ENCODE results near the gene ANKRD66.
"Not testable (repeated sequence)": the region's sequence is repeated elsewhere in the genome, so short reads cannot be mapped to it uniquely, and the experiment has no call there.

The ANKRD66 gene

DNA sequence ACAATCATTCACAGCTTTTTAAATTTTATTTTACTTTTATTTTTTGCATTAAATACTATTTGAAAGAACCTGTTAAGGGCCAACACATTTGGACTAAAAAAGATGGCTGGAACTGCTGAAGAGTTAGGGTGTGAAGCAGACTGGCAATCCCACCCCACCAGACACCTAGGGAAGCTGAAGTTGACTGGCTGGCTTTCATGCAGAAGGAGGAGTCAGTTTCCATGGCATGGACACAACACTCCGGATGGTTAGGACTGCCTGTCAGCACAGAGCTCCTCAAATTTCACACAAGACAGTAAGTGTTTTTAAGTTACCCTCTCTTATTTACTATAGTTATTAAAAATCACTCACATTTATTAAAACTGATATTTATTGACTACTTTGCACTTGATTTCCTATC, at the start of gene ANKRD66:
Gene ANKRD66 (plus strand): TSS at position 238 of the 400 bp plus-strand sequence. CDS start 5,016 bp downstream, outside the sequence.
- DNase-seq, result no peak

DNA sequence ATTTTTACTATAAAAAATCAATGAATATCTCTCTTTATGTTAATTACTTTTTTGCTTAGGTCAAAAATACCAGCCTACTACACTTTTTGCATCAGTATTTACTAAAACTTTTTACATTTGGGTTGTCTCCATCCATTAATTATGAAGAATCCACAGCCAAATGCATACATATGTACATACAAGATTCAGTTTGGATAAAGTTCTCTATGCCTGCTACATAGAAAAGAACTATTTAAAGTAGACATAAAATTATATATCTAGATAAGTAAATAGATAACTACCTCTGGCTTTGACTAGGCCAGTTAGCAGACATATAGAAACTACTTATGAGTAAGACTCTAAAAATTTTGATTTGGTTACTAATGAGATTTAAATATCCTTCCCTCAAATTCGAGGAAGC, 46.8 kb upstream of the ANKRD66 start:
- no peak for DNase-seq

DNA sequence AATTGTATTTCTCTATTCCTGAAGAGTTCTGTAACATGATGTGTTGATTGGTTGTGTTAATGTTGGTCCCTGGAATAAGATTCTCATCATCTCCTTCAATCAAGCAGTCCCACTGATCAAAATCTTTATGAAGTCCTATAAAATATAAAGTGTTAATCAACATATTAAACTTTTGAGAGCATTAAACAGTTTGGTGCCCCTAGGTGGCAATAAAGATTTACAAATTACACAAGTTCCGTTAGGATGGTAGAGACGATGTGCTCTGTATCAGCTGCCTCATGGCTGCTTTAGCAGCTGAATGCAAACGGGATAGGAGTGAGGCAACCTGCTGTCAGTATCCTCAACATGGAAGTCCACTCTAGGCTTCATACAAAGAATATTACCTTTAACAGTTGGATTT, 42.2 kb upstream of the ANKRD66 start:
- DNase-seq, result peak in 1 of 2 experiments; percentile 5

DNA sequence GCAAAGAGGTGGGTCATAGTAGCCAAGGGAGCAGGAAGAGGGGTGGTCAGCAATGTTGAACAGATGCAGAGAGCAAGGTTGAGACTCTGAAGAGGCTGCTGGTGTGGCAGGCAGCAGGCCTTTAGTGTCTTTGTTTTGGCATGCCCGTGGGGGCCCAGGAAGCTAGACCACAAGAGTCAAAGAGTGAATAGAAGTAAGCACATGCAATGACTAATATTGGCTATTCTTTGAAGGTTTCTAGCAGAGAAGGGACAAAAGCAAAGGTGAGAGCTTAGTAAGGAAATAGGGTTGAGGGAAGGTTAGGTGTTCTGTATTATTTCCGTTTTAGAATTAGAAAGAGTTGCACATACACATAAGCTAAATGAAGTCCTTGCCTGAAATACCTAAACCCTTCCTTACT, 40.3 kb upstream of the ANKRD66 start:
- DNase-seq, result no peak

DNA sequence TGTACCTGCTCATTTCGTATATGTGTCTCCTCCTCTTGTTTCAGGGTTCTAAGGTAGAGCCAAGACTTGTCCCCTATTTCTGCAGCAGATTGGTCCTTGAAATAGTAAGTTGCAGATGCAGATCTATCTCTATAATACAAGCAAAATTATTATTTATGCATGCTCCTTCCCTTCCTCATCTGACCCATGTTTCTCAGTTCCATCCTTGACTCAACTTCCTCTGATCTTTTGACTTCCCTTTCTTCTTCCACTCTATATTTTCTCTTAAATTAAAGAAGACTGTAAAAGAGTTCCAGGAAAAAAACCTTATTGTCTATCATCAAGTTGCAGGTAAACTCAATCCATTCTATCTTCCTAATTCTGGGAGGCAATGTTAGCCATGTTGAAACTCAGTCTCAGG, 35.2 kb upstream of the ANKRD66 start:
- no peak for DNase-seq

DNA sequence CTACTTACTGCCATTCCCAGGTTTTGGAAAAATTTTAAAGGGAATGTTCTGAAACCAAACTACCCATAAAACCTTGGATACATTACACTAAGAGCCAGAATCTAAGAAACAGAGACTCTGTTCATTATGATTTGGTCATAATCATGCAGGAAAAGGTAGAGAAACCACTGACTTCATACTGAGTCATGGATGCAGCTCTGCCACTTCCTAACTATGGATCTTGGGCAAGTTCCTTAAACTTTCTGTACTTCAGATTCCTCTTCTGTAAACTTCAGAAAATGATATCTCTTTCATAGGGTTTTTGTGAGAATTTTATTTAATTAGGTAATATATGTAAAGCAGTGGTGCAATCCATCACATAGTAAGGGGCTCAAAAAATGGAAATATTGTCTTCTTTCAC, 31.6 kb upstream of the ANKRD66 start:
- no peak for DNase-seq

DNA sequence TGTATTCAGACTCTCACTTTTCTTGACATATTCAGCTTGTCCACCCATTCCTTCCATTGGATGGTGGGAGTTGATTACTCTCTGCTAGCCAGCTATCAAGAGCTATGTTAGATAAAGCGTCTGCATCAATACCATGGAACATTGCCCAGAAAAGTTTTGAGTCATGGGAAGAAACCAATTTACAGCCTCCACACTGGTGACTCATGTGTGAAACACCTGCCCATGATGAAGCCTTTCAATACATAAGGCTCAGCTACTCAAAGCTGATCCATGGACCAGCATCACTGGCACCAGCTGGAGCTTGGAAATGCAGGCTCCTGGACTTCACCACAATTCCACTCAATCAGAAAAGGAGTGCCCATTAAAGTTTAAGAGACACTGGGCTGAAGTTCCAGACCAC, 27.6 kb upstream of the ANKRD66 start:
- DNase-seq, result no peak

DNA sequence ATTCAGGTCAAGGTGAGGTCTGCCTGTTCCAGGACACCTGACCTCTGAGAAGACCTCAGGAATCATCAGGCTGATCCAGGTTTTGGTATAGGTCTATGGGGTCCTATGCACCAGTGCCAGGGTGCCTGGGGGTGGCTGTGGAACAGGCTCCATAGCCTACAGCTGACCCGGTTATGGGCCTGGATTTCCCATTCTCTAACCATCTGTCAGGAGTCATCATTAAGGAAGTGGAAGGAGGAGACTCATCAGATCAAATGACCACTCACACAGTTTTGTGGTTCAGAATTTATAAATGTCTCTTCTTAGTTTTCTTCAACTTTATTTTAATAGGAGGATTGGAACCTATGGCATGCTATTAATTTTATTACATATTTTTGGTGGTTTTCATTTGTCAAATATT, 26.3 kb upstream of the ANKRD66 start:
- DNase-seq, result no peak

DNA sequence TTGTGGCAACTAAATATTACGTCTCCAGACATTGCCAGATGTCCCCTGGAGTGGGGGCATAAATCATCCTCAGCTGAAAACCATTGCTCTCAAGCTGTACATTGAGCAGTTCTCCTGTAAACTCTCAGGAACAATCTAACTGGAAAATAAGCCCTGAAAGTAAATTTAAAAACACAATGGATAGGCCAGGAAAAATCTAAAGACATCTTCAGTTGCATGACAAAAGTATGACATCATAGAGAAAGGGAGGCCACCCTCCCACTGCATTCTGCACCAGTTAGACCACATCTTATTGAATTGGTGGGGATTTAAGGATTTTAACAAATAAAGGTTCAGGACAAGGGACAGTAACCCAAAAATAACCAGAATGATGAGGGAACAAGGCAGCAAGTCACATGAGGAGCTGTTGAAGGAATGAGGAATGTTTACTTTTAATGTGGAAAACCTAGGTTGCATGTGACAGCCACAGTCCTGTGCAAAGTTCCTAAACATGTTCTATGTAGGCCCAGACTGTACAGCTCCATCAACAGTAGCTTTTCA, 16.9 kb upstream of the ANKRD66 start:
- DNase-seq, result no peak

DNA sequence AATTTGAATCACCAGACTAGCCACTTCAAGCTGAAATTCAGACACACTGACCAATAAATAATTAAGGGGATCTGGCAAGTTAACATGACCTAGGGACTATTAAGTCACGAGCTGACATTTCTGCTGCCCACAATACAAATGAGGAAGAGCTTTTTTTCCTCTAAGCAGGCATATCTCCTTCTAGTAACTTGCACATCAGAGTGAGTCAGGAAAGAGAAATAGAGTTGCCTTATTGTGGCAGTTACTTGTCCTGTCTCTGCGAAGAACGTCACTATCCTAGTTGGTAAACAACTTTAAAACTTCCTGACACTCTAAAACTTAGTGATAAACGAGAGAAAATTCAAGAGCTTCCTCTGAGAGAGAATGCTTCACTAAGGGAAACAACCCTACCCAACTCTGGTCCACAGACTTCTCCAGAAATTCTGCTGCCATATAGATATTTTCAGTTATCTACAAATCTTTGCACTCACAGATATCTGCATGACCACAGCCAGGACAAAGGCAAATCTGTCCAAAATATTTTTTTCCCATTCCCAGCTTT, 15.7 kb upstream of the ANKRD66 start:
- DNase-seq, result no peak

DNA sequence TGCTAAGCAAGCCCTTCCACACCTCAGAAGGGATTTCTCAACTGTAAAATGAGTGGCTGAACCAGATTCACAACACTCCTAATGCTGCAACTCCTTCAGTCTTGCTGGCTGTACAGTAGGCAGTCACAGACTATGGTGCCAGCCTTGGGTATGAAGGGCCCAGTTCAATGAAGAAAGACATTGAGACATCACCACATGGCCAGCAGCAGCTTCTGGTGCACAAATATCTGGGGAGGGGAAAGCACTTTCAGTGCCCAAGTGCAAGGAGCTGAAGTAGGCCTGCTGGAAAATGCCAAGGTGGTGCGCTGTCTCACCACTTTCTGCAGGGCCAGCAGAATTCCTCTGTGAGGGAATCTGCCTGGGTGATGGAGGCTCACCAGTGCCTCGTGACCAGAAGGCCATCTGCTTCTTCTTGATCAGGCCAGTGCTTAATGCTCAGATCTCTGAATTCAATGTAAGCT, 13.4 kb upstream of the ANKRD66 start:
- no peak for DNase-seq

DNA sequence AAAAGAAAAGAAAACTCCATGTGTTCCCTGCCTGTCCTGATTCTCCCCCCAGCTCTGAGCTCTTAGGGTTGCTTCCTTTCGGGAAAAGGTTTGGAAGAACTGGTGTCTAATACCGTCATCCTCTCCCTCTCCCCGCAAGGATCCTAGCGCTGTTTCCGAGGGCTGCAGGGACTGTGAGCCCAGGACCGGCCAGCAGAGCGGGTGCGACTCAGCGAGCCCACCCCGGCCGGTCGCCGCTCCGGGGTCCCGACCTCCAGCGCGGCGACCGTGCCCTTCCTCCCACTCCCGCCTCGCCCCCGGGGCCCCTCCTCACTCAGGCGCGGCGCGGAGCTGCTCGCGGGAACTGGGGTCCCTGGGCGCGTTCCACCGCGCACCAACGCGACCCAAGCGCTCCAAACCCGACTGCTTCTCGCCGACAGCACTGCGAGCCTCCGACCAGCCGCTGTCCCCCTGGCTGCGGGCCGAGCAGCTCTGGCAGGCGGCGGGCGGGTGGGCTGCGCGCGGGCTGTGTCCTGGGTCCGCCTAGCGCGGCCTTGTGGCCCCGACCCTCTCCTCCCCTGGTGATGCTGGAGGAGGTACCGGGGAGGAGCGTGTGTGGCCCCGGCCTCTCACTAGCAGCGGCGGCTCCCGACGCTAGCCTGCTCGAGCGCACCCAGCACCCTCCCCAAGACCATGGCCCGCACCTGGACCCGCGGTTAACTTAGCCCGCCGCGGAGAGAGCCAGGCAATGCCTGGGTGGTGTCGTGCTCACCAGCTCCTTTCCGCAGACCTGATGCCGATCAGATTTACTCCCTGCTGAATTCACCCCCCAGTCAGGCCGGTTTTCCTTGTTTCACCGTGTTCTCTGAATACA, 11.6 kb upstream of the ANKRD66 start, which contains the start of gene PLA2G7:
Gene PLA2G7 (minus strand): TSS at position 509 of the 853 bp plus-strand sequence. CDS start 12,484 bp downstream, outside the sequence.
- DNase-seq, result peak; percentile 20 to 55

DNA sequence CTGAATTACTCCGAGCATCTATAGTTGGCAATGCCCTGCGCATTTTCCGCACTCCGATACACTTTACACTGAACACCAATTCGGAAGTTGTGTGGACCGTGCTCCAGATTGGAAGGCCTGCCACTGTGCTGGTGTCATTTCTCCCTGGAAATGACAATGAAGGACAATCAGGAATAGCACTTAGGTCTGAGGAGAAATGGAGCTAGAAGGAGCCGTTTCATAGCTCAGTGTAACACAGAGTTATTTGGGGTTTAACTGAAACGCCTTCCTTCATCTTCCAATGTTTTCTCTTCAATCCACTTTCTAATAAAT, 11.1 kb upstream of the ANKRD66 start:
- DNase-seq, result no peak

DNA sequence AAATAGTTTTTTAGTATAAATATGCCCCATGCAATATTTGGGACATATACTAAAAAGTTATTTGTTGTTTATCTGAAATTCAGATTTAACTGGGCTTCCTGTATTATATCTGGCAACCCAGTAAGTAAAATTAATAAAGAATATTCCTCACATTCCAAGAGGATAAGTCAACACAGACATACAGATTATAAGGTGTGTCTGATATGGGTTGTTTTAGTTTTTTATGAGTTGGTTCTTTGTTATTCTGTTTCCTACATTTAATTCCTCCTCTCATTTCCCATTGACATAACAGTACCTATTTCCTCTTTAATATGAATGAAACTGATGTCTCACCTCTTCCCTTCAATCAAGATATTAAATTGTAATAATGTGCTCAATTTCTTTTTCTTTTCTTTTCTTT, 9.8 kb upstream of the ANKRD66 start:
- no peak for DNase-seq

DNA sequence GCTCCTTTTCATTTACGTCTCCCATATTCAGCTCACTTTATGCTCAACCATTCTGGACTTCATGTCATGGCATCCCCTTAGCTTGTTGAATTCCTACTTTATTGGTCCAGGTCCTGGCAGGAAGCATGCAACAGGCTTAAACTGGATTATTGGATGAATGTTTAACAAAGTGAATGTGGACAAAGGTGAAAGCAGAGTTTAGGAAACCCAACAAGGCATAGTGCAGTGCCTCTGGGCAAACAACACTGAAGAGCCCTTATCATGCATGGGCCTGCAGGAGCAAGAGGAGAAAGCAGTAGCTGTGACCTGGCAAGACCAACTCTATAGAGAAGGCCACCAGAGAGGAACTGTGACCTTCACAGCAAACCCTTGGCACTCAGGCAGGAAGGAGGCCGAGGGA, 5.3 kb upstream of the ANKRD66 start:
- no peak for DNase-seq

DNA sequence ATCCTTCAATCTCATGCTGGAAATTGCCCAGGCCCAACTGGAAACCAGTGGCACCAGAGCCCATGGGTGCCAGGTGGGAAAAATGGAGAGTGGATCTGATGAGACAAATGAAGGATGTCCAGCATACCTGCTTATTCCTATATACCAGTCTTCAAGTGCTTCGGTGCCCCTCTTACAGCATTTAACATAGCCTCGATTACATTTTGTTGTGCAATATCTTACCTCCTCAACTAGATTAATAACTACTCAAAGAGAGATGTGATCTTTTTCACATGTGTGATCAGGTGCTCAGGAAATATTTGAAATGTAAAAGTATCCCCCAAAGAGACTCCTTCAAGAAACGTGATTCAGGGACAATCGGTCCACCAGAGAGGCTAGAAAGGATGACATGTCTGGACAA, 4.8 kb upstream of the ANKRD66 start:
- DNase-seq, result no peak

DNA sequence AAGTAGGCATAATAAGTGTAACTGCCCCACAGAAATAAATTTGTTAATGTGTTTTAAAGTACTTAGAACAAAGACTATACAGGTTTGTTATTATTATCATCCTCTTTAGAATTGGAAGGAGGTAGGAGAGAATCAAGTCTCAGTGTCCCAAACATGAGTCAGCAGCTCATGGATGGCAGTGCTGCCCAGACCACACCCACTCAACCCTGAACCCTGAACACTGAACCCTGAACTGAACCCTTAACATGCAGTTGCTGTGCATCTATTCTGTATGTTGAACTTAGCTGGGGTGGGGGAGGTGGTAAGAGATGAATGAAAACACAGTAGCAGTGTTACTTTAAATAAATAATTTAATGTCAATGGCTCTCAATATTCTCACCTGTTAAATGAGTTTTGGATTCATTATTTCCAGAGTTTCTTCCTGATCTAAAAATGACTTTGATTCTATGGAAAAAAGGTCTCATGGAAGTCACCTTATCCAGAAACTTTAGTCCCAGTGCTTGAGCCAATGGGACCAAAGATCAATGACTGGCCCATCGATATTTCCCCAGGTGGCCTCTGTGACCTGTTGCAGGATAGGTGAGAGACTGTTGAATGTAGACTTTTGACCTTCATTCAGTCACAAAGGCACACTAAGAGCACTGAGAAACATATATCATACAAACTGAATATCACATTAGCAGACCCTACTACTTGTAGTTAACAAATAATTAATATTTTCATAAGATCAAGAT, 3.1 kb upstream of the ANKRD66 start:
- DNase-seq, result no peak

DNA sequence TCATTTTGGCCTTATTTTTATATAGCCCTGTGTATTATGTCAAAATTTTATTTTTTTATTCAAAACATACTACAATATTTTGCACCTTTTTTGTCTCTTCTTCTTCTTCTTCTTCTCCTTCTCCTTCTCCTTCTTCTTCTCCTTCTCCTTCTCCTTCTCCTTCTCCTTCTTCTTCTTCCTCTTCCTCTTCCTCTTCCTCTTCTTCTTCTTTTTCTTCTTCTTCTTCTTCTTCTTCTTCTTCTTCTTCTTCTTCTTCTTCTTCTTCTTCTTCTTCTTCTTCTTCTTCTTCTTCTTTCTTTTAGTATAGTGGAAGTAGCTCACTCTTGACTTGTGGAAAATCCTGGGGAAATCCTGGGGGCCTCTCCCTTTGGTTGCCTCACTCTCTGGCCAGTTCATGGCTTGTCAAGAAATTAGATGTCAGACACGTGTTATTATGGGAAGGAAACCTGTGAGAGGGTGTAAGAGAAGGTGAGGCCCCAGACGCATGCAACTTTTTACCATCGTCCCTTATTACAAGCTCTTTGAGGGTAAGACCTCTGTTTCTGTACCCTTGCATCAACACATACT, 2.5 kb upstream of the ANKRD66 start:
- DNase-seq, result not testable (repeated sequence)

DNA sequence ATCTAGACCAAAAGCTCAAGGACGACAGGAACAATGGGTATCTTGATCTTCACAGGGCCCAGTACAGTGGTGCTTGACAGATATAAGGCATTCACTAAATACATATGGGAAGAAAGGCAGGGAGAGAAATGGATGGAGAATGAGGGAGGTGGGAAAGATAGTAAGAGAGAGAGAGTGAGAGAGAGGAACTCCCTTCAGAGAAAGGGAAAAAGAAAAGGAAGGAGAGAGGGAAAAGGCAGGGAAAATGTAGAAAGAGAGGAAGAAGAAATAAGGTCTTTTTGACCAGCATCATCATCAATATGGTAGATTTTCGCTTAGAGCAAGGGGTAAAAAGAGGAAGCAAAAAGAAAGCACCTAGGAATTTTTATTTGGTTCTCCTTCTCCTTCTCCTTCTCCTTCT, 760 bp upstream of the ANKRD66 start:
- no peak for DNase-seq

DNA sequence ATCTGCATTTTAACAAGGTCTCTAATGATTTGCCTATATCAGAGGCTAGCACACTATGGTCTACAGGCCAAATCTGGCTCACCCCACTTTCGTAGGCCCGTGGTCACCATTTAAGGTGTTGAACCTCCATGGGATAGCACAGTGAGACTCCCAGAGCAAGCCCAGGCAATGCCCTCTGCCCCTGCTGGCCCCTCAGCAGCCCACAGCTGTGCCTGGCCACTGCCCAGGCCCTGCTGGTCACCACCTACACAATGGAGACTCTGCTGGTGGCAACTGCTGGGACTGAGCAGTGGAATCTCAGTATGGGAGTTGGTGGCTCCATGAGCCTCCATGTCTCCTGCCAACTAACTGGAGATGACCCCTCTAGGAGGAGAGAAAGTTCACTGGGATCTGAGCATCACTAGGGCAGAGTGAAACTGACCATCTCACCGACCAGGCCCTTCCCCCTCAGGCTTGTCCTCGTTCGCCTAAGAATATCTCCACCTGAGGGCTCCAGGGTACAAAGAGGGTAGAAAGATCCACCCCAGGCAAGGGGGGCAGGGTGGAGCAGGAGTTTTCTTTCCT, 2.3 kb downstream of the ANKRD66 start:
- no peak for DNase-seq

DNA sequence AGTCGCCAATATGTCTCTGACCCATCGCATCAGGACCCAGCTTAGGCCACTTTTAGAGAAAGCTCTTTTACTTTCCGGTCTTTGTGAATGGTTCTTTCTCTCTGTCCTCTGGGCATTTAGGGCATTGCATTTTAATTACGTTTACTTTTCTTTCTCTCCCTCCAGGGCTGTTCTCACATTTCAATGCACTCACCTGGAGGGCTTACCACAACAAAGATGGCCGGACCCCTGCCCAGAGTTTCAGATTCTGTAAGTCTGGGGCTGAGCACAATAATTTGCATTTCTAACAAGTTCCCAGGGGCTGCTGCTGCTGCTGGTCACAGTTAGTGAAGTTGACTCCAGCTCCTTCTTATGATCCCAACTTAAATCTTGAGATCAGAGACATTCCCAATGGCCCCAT, 3.0 kb downstream of the ANKRD66 start:
- no peak for DNase-seq

DNA sequence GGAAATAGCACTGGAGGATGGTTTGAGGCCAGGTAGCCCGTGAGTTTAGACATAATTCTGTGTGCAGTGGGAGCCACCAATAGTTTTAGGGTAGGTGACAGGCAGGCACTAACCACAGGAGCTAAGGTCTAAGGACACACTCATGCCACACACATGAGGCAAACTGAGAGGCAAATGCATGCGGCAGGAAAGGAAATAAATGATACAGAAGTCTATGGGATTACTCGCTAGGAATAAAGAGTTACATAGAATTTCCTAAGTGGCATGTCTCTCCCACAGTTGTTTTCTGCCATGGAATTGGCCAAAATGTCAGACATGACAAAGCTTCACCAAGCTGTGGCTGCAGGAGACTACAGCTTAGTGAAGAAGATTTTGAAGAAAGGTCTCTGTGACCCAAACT, 4.9 kb downstream of the ANKRD66 start:
- no peak for DNase-seq

DNA sequence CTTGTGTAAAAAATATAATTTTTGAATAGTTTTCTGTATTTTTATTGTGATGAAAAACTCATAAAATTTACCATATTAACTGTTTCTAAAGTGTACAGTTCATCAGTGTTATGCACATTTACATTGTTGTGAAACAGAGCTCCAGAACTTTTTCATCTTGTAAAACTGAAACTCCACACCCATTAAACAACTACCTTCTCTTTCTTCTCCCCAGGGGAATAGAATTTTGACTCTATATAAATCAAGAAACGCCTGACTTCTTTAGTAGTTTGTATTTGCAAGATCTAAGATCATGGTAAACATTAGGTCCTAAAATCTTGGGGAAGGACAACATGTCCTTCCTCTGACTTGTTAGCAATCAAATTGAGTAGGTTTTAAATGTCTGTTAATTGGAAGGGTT, 9.1 kb downstream of the ANKRD66 start:
- no peak for DNase-seq
